Left lung (tissue), 10 donors: ENCODE results near the gene TMEM94. TPM values are rescaled to one million over a fixed set of nuclear protein-coding genes. Genes with fewer than 3 reads are reported as not detected.

Experiments used
- ATAC-seq: fragments of 200-7000 bp; cut with Tn5 transposase; one replicate; pipeline ENCODE4 v1.9.1; 2020; ENCODE audit warnings: moderate library complexity
- DNase-seq, 4 donors: peaks; one replicate each; pipeline ENCODE4 v3.0.0-alpha.2; 2013 to 2020
- H3K27ac ChIP-seq, 2 donors: fragments of 200-600 bp; sonication (generic) in 1 of 2; one replicate each; pipeline versions ENCODE4 v1.5.0 to v1.8.0; 2020 to 2021
- H3K27me3 ChIP-seq, 2 donors: fragments of 200-600 bp; sonication (generic) in 1 of 2; one replicate each; pipeline versions ENCODE4 v1.5.0 to v1.8.0; 2020 to 2021
- H3K36me3 ChIP-seq, 2 donors: fragments of 200-600 bp; sonication (generic) in 1 of 2; one replicate each; pipeline versions ENCODE4 v1.5.0 to v1.8.0; 2020 to 2021
- H3K4me1 ChIP-seq, 2 donors: fragments of 200-600 bp; one replicate each; pipeline ENCODE4 v1.8.0; 2021
- H3K4me3 ChIP-seq, 2 donors: fragments of 200-600 bp; sonication (generic) in 1 of 2; one replicate each; pipeline versions ENCODE4 v1.5.0 to v1.8.0; 2020 to 2021; ENCODE audit warnings: mild to moderate bottlenecking in 1 of 2
- H3K9me3 ChIP-seq, 2 donors: fragments of 200-600 bp; sonication (generic) in 1 of 2; one replicate each; pipeline versions ENCODE4 v1.5.0 to v1.8.0; 2020 to 2021
- CTCF ChIP-seq, 2 donors: fragments of 200-600 bp; sonication (generic) in 1 of 2; IDR thresholded peaks; one replicate each; pipeline versions ENCODE4 v1.5.0 to v1.8.0; 2021; ENCODE audit warnings: antibody characterized with exemption in 2 of 2
- intact Hi-C, 2 donors: fragments of 100-400 bp; cut with DNase I; formaldehyde crosslinking; loops; one replicate each; pipeline versions ENCODE4 v1.11.2 to v1.14.2; 2022
- polyA plus RNA-seq, 6 donors: library from polyadenylated mRNA; unstranded; fragments of 120-200 nt; gene quantifications; one replicate each; pipeline ENCODE4 v1.2.1, GENCODE V29; 2013; ENCODE audit not compliant: insufficient read length in 6 of 6
- total RNA-seq, 2 donors: library from RNA; stranded (reverse); fragmentation: NEBNext Ultra II Directional; extraction: Animal tissue kit (Norgen Biotek cat#: 25700); gene quantifications; one replicate each; pipeline ENCODE4 v1.2.1, GENCODE V29; 2021
- donor health status: DM: no; HTN: yes; CAD: no.
- donor health status: DM: no; HTN: no; CAD: no.

TMEM94 gene
- total and polyA plus RNA-seq, 8 donors, result 68.4 to 91.7 (median 77.7) TPM

GRCh38 chr17:75511610-75512575, 55.5 kb downstream of the TMEM94 start:
- intact Hi-C loops, result no loop called here
- no peak for TF ChIP-seq CTCF (IDR thresholded peaks at IDR 0.05)
- peaks cover 13 to 59% of the 10 kb centered on the region in 2 donors for H3K4me1 ChIP-seq
- H3K36me3 ChIP-seq, result peaks cover 0 to 16% of the 10 kb centered on the region in 2 donors
- peak overlapping the region in 1 of 2 donors; percentile 95 for H3K4me3 ChIP-seq
- H3K9me3 ChIP-seq, result no peaks in the 10 kb centered on the region
- DNase-seq (peak in 3 of 4 donors; percentile 64 to 83 (median 81)), ATAC-seq (peak; percentile 1)
- peak overlapping the region; percentile 75 to 77 for H3K27ac ChIP-seq
- H3K27me3 ChIP-seq, result peaks cover 0 to 24% of the 10 kb centered on the region in 2 donors

- TF ChIP-seq CTCF (IDR thresholded peaks at IDR 0.05), result no peak
- peaks cover 0 to 4% of the 10 kb centered on the region in 2 donors for H3K36me3 ChIP-seq
- no peaks in the 10 kb centered on the region for H3K9me3 ChIP-seq
- H3K27me3 ChIP-seq, result peaks cover 0 to 24% of the 10 kb centered on the region in 2 donors
- H3K27ac ChIP-seq, result peak overlapping the region; percentile 75 to 77
- intact Hi-C loops, result no loop called here
- peaks cover 20 to 62% of the 10 kb centered on the region in 2 donors for H3K4me1 ChIP-seq
- no peak for DNase-seq
- H3K4me3 ChIP-seq, result peak overlapping the region; percentile 3 to 95
- ATAC-seq, result no peak
These were observed 56.6 kb downstream of the TMEM94 start for GRCh38 chr17:75512926-75513640.

GRCh38 chr17:75513641-75514000, 57.2 kb downstream of the TMEM94 start:
- no peak for TF ChIP-seq CTCF (IDR thresholded peaks at IDR 0.05)
- DNase-seq, result peak in 1 of 4 donors; percentile 48
- ATAC-seq, result no peak
- Histone ChIP-seq H3K9me3 (no peaks in the 10 kb centered on the region), H3K27me3 (peaks cover 0 to 24% of the 10 kb centered on the region in 2 donors), H3K4me3 (peak overlapping the region; percentile 3 to 95), H3K27ac (peak overlapping the region; percentile 75 to 77), H3K36me3 (peaks cover 0 to 6% of the 10 kb centered on the region in 2 donors), H3K4me1 (peaks cover 19 to 59% of the 10 kb centered on the region in 2 donors)
- intact Hi-C loops, result no loop called here

GRCh38 chr17:75514299-75514918, 58.0 kb downstream of the TMEM94 start:
- no peak for TF ChIP-seq CTCF (IDR thresholded peaks at IDR 0.05)
- peaks cover 13 to 55% of the 10 kb centered on the region in 2 donors for H3K4me1 ChIP-seq
- intact Hi-C loops, result no loop called here
- H3K27me3 ChIP-seq, result peaks cover 0 to 24% of the 10 kb centered on the region in 2 donors
- peaks cover 0 to 14% of the 10 kb centered on the region in 2 donors for H3K36me3 ChIP-seq
- no peak for ATAC-seq
- peak in 1 of 4 donors; percentile 84 for DNase-seq
- peak overlapping the region; percentile 75 to 77 for H3K27ac ChIP-seq
- H3K9me3 ChIP-seq, result no peaks in the 10 kb centered on the region
- peak overlapping the region; percentile 95 for H3K4me3 ChIP-seq
